Keratinocyte (primary cell): ENCODE measurements around the gene MS4A6E. TPM values are rescaled to one million over a fixed set of nuclear protein-coding genes. Genes with fewer than 3 reads are reported as not detected.

Experiments
- DNase-seq: peaks from one replicate; pipeline ENCODE4 v3.0.0-alpha.2; 2011; ENCODE audit warnings: low read depth, missing footprints, low spot score
- FAIRE-seq: peaks from 2 replicates; lab custom pipeline; 2011; peaks lifted over from hg19 to GRCh38; lab: Jason Lieb, UNC
- H2AFZ ChIP-seq: 2 replicates; pipeline ENCODE4 v1.6.0; 2012; ENCODE audit warnings: low read length, control low read depth, inconsistent platforms; ENCODE audit not compliant: control insufficient read depth
- H3K27ac ChIP-seq: 2 replicates; pipeline ENCODE4 v1.5.1; 2011; ENCODE audit warnings: low read length; ENCODE audit not compliant: control insufficient read depth, insufficient read depth
- H3K27me3 ChIP-seq: 3 replicates; pipeline ENCODE4 v1.6.0; 2011; ENCODE audit warnings: low read length; ENCODE audit not compliant: control insufficient read depth, insufficient read depth; ENCODE audit errors: extremely low read depth
- H3K36me3 ChIP-seq, 2 experiments: 2 replicates in 1 of 2; 3 replicates in 1 of 2; pipeline ENCODE4 v1.5.1; 2011; ENCODE audit warnings: low read length in 2 of 2, mild to moderate bottlenecking in 1 of 2; ENCODE audit not compliant: control insufficient read depth in 2 of 2, insufficient read depth in 2 of 2; ENCODE audit errors: extremely low read depth in 1 of 2
- H3K4me1 ChIP-seq: 3 replicates; pipeline ENCODE4 v1.5.1; 2011; ENCODE audit warnings: low read length; ENCODE audit not compliant: control insufficient read depth, insufficient read depth; ENCODE audit errors: extremely low read depth
- H3K4me2 ChIP-seq: 3 replicates; pipeline ENCODE4 v1.6.0; 2011; ENCODE audit warnings: low read depth, low read length; ENCODE audit not compliant: control insufficient read depth, insufficient read depth; ENCODE audit errors: extremely low read depth
- H3K4me3 ChIP-seq, 3 experiments: fragments of 200-600 bp in 1 of 3; sonication (generic) in 1 of 3; 2 replicates in 2 of 3; 3 replicates in 1 of 3; pipeline ENCODE4 v1.5.1; 2011 to 2016; ENCODE audit warnings: low read length in 3 of 3, mild to moderate bottlenecking in 3 of 3, control low read depth in 2 of 3, inconsistent platforms in 1 of 3, low read depth in 1 of 3, mixed read lengths in 1 of 3, mixed run types in 1 of 3, moderate library complexity in 1 of 3; ENCODE audit not compliant: control insufficient read depth in 2 of 3, insufficient read depth in 2 of 3; ENCODE audit errors: extremely low read depth in 1 of 3
- H3K79me2 ChIP-seq: 2 replicates; pipeline ENCODE4 v1.6.0; 2012; ENCODE audit warnings: low read length; ENCODE audit not compliant: control insufficient read depth, insufficient read depth
- H3K9ac ChIP-seq: 3 replicates; pipeline ENCODE4 v1.6.0; 2011; ENCODE audit warnings: low read length; ENCODE audit not compliant: control insufficient read depth, insufficient read depth; ENCODE audit errors: extremely low read depth
- H3K9me1 ChIP-seq: 3 replicates; pipeline ENCODE4 v1.6.0; 2011; ENCODE audit warnings: low read length; ENCODE audit not compliant: control insufficient read depth, insufficient read depth; ENCODE audit errors: extremely low read depth
- H3K9me3 ChIP-seq: 2 replicates; pipeline ENCODE4 v1.5.1; 2012; ENCODE audit warnings: low read depth, low read length; ENCODE audit not compliant: control insufficient read depth
- H4K20me1 ChIP-seq: 3 replicates; pipeline ENCODE4 v1.6.0; 2011; ENCODE audit warnings: low read length; ENCODE audit not compliant: control insufficient read depth, insufficient read depth; ENCODE audit errors: extremely low read depth
- CTCF ChIP-seq, 3 experiments: IDR thresholded peaks in 1 of 3; conservative IDR thresholded peaks in 1 of 3; optimal IDR thresholded peaks in 1 of 3; 2 replicates in 2 of 3; 3 replicates in 1 of 3; pipeline versions ENCODE3 to v1.5.1; 2011; ENCODE audit warnings: low read length in 3 of 3, mild to moderate bottlenecking in 3 of 3, moderate library complexity in 2 of 3, control low read depth in 1 of 3, inconsistent platforms in 1 of 3; ENCODE audit not compliant: insufficient read depth in 2 of 3; ENCODE audit errors: extremely low read depth in 1 of 3
- EZH2 ChIP-seq: IDR thresholded peaks from one replicate; pipeline ENCODE4 v1.6.1; 2012; ENCODE audit warnings: inconsistent platforms, mild to moderate bottlenecking, low read length, moderate library complexity
- dilution Hi-C: fragments of 300-500 bp; cut with MboI; formaldehyde crosslinking; loops from one replicate; pipeline ENCODE4 v1.7.0; 2020; ENCODE audit warnings: low sequenced_read_pairs; ENCODE audit not compliant: extremely low pct_ligation_motif_present
- polyA plus RNA-seq, 5 experiments: library from polyadenylated mRNA; depleted of rRNA in 3 of 5; stranded (reverse) in 3 of 5; stranded (forward) in 1 of 5; unstranded in 1 of 5; fragments of >200 nt; gene quantifications; 1 replicate in 1 of 5; 2 replicates in 3 of 5; 3 replicates in 1 of 5; pipeline versions ENCODE4 v1.2.1 to v1.2.3, GENCODE V29; 2011 to 2012; ENCODE audit warnings: missing spikeins in 2 of 5, low read depth in 1 of 5, low replicate concordance in 1 of 5

MS4A6E gene
- polyA plus RNA-seq, 1 donor (not counting 4 experiments of a cell fraction or from before 2014, with no cell fraction given), result not detected

GRCh38 chr11:60315871-60316270 lies 11.2 kb upstream of the MS4A6E start:
- no peaks in the 10 kb centered on the region for H3K4me1 ChIP-seq
- no peak overlapping the region for H3K9ac ChIP-seq
- no peak overlapping the region for H2AFZ ChIP-seq
- DNase-seq, result no peak
- no peak overlapping the region for H3K4me3 ChIP-seq
- no peak overlapping the region for H3K27ac ChIP-seq
- H3K9me1 ChIP-seq, result no peaks in the 10 kb centered on the region
- H3K79me2 ChIP-seq, result no peaks in the 10 kb centered on the region
- H4K20me1 ChIP-seq, result no peaks in the 10 kb centered on the region
- H3K4me2 ChIP-seq, result no peak overlapping the region
- peaks cover 2% of the 10 kb centered on the region for H3K9me3 ChIP-seq
- dilution Hi-C loops, result no loop called here
- H3K36me3 ChIP-seq, result no peaks in the 10 kb centered on the region
- no peak for FAIRE-seq
- no peak for TF ChIP-seq EZH2
- TF ChIP-seq CTCF (optimal IDR thresholded peaks at IDR 0.05 in 1 of 3, IDR thresholded peaks at IDR 0.05 in 1 of 3, conservative IDR thresholded peaks at IDR 0.05 in 1 of 3; ENCODE audit: extremely low read depth in 1 of 3, insufficient read depth in 2 of 3, low read length in 3 of 3), result no peak
- H3K27me3 ChIP-seq, result no peaks in the 10 kb centered on the region

- no peak overlapping the region for H3K9ac ChIP-seq
- H3K79me2 ChIP-seq, result no peaks in the 10 kb centered on the region
- no peak for DNase-seq
- TF ChIP-seq CTCF (optimal IDR thresholded peaks at IDR 0.05 in 1 of 3, IDR thresholded peaks at IDR 0.05 in 1 of 3, conservative IDR thresholded peaks at IDR 0.05 in 1 of 3; ENCODE audit: extremely low read depth in 1 of 3, insufficient read depth in 2 of 3, low read length in 3 of 3) (no peak), EZH2 (no peak)
- H3K4me2 ChIP-seq, result no peak overlapping the region
- no peaks in the 10 kb centered on the region for H4K20me1 ChIP-seq
- H3K4me3 ChIP-seq, result no peak overlapping the region
- H3K27ac ChIP-seq, result no peak overlapping the region
- H3K9me3 ChIP-seq, result peaks cover 2% of the 10 kb centered on the region
- no peaks in the 10 kb centered on the region for H3K9me1 ChIP-seq
- no peaks in the 10 kb centered on the region for H3K27me3 ChIP-seq
- no peak for FAIRE-seq
- H2AFZ ChIP-seq, result no peak overlapping the region
- dilution Hi-C loops, result no loop called here
- no peaks in the 10 kb centered on the region for H3K36me3 ChIP-seq
- H3K4me1 ChIP-seq, result no peaks in the 10 kb centered on the region
These were observed 10.7 kb upstream of the MS4A6E start for GRCh38 chr11:60316317-60316716.
